ENCODE results near the gene GFAP.

GRCh38 chr17:44901411-44901921 lies 13.8 kb downstream of the GFAP start:
- TF ChIP-seq YY1 (IDR thresholded peaks at IDR 0.05; ENCODE audit: insufficient read depth, insufficient read length) (no peak), ZNF274 (IDR thresholded peaks at IDR 0.05; ENCODE audit: low read depth, low read length) (no peak)
